H1 (cell line): ENCODE data around the gene ITPR3. TPM values are rescaled to one million over a fixed set of nuclear protein-coding genes. Genes with fewer than 3 reads are reported as not detected.

Source experiments
- CBX8 ChIP-seq: fragments of 300-800, 300-1000 bp; sonication (generic); IDR thresholded peaks from 2 replicates; pipeline ENCODE4 v1.7.1; 2016; ENCODE audit warnings: low read depth, low read length, borderline replicate concordance
- HDAC2 ChIP-seq, 2 experiments: fragments of 300-600 bp in 1 of 2; sonication (generic) in 1 of 2; IDR thresholded peaks; 2 replicates each; pipeline ENCODE4 v1.6.1; 2011 to 2012; ENCODE audit warnings: low read depth in 2 of 2, low read length in 2 of 2, mild to moderate bottlenecking in 2 of 2, moderate library complexity in 2 of 2, borderline replicate concordance in 1 of 2, inconsistent platforms in 1 of 2
- KDM1A ChIP-seq: fragments of 200-600, 300-600 bp; sonication (generic); IDR thresholded peaks from 2 replicates; pipeline ENCODE4 v1.7.1; 2016; ENCODE audit warnings: mild to moderate bottlenecking, low read length, borderline replicate concordance
- MAX ChIP-seq: IDR thresholded peaks from 2 replicates; pipeline ENCODE4 v1.6.1; 2012; ENCODE audit warnings: inconsistent platforms
- POLR2AphosphoS5 ChIP-seq: IDR thresholded peaks from 2 replicates; pipeline ENCODE4 v1.6.1; 2011; ENCODE audit warnings: low read depth, low read length
- SIN3A ChIP-seq, 2 experiments: IDR thresholded peaks in 1 of 2; conservative IDR thresholded peaks in 1 of 2; 2 replicates each; pipeline ENCODE4 v1.6.1; 2011 to 2012; ENCODE audit warnings: low read length in 2 of 2, improper control_type of control experiment in 1 of 2, low read depth in 1 of 2, mild to moderate bottlenecking in 1 of 2
- polyA plus RNA-seq, 7 experiments: library from polyadenylated mRNA; depleted of rRNA in 3 of 7; stranded (reverse) in 5 of 7; unstranded in 2 of 7; fragments of >200 nt in 5 of 7; fragments of 200-250 nt in 2 of 7; gene quantifications; 1 replicate in 5 of 7; 2 replicates in 1 of 7; 4 replicates in 1 of 7; pipeline versions ENCODE4 v1.2.1 to v1.2.3, GENCODE V29; 2011 to 2013; ENCODE audit warnings: missing spikeins in 2 of 7, mixed read lengths in 2 of 7
- total RNA-seq: library from RNA; stranded (reverse); fragmentation: NEBNext Ultra II Directional; extraction: Animal tissue kit (Norgen Biotek cat#: 25700); gene quantifications from 2 replicates; pipeline ENCODE4 v1.2.1, GENCODE V29; 2021

The ITPR3 gene
- total and polyA plus RNA-seq, 2 of the 8 experiments (the other 6 are each of a cell fraction or from before 2014, with no cell fraction given) = 29.1 to 45.7 TPM

GRCh38 chr6:33705955-33706725 is 85.0 kb downstream of the ITPR3 start (continued):
- TF ChIP-seq SIN3A (conservative IDR thresholded peaks at IDR 0.05 in 1 of 2, IDR thresholded peaks at IDR 0.05 in 1 of 2; ENCODE audit: low read depth in 1 of 2, low read length in 2 of 2) = no peak
- TF ChIP-seq HDAC2 (IDR thresholded peaks at IDR 0.05; ENCODE audit: borderline replicate concordance in 1 of 2, low read depth in 2 of 2, low read length in 2 of 2) = no peak
- TF ChIP-seq CBX8 = no peak
- no peak for TF ChIP-seq KDM1A
- no peak for TF ChIP-seq POLR2AphosphoS5
- no peak for TF ChIP-seq MAX
